Activated CD8-positive, alpha-beta memory T cell treated with anti-CD3 and anti-CD28 coated beads, Interleukin-2, amount 50 U/mL, for 1 hour (primary cell): ENCODE measurements around the gene SYNE3.

Experiments used
- DNase-seq: peaks from one replicate; pipeline ENCODE4 v3.0.0-alpha.2; 2020; ENCODE audit errors: extremely low read depth

The SYNE3 gene

GRCh38 chr14:95489214-95490137 lies 27.0 kb downstream of the SYNE3 start:
- no peak for DNase-seq

GRCh38 chr14:95488376-95489213 lies 27.9 kb downstream of the SYNE3 start:
- no peak for DNase-seq

- DNase-seq: no peak
Observed at GRCh38 chr14:95487669-95488084, 28.8 kb downstream of the SYNE3 start.

GRCh38 chr14:95486875-95487668 lies 29.4 kb downstream of the SYNE3 start:
- no peak for DNase-seq

GRCh38 chr14:95485222-95485819 lies 31.1 kb downstream of the SYNE3 start:
- no peak for DNase-seq

- DNase-seq: no peak
Observed at GRCh38 chr14:95484296-95484695, 32.2 kb downstream of the SYNE3 start.

- no peak for DNase-seq
Observed at GRCh38 chr14:95483309-95484165, 32.9 kb downstream of the SYNE3 start.

GRCh38 chr14:95482627-95483308 lies 33.7 kb downstream of the SYNE3 start:
- DNase-seq: no peak

- DNase-seq: no peak
Observed at GRCh38 chr14:95481391-95482022, 34.9 kb downstream of the SYNE3 start.

- no peak for DNase-seq
Observed at GRCh38 chr14:95480887-95481226, 35.6 kb downstream of the SYNE3 start.

GRCh38 chr14:95480109-95480886 lies 36.2 kb downstream of the SYNE3 start:
- no peak for DNase-seq

- DNase-seq: no peak
Observed at GRCh38 chr14:95479494-95479893, 37.0 kb downstream of the SYNE3 start.

- no peak for DNase-seq
Observed at GRCh38 chr14:95478818-95479217, 37.6 kb downstream of the SYNE3 start.

GRCh38 chr14:95478309-95478708 lies 38.1 kb downstream of the SYNE3 start:
- DNase-seq: no peak

GRCh38 chr14:95477411-95478269 lies 38.8 kb downstream of the SYNE3 start:
- DNase-seq: no peak

- no peak for DNase-seq
Observed at GRCh38 chr14:95476747-95477146, 39.7 kb downstream of the SYNE3 start.

- DNase-seq: no peak
Observed at GRCh38 chr14:95475540-95476240, 40.8 kb downstream of the SYNE3 start.
